TTC549 (cell line): ENCODE results near the gene ESRRB.

Experiments used
- FAIRE-seq: peaks from 2 replicates; lab custom pipeline; 2012; peaks lifted over from hg19 to GRCh38; lab: Jason Lieb, UNC

Gene ESRRB

GRCh38 chr14:76352639-76353281 lies 23.2 kb upstream of the ESRRB start:
- FAIRE-seq, result no peak

- no peak for FAIRE-seq
Observed at GRCh38 chr14:76354310-76354709, 21.6 kb upstream of the ESRRB start.

DNA sequence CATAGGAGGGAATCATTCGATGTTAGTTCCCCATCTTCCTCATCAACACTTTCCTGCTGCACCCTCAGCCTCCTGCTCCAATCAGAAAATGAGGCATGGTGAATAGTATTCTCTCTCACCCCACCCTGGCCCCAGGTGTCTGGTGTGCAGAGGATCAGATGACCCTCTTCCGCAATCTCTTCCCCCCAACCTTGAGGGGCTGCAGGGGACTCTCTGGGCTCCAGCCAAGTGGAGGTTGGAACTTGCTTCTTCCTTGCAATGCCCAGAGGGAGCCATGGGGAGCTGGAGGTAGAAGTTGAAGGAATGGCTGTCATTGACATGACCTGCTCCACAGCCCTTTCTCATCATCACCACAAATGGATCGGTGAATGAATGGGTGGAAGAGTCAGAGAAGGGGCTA lies 20.2 kb upstream of the ESRRB start:
- FAIRE-seq, result no peak

DNA sequence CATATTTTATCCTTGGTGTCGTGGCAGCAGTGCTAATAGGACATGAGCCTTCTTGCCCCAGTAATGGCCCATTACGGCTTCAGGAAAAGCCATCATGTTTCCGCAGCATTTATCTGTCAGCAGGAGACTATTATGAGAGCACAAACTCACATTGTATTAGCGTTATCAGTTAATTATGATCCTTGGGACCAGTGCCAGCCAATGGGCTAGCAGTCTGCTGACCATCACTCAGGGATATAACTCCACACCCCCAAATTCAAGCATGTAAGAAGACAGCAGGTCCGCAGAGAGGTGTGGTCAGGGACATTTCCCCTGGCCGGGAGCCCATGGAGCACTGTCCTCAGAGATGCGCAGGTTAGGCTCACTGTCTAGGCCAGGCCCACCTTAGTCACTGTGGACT lies 4.9 kb upstream of the ESRRB start:
- no peak for FAIRE-seq

DNA sequence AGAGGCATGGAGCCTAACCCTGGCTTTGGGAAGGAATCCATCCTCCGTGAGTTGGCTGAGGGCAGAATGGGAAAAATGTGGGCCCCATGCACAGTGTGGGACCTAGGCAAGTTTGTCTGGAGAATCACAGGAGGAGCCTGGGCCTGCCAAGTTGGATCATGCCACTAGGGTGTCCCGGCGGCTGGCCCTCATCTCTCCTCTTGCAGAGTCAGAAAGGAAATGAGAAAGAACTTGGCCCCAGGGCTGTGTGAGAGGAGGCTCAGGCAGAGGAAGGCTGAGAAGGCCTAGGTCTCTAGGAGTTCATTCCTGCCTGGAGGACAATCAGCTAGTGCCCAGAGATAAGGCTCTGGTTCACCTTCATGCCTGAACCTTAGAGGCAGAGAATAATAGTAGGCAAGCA lies 2.5 kb upstream of the ESRRB start:
- FAIRE-seq, result no peak

DNA sequence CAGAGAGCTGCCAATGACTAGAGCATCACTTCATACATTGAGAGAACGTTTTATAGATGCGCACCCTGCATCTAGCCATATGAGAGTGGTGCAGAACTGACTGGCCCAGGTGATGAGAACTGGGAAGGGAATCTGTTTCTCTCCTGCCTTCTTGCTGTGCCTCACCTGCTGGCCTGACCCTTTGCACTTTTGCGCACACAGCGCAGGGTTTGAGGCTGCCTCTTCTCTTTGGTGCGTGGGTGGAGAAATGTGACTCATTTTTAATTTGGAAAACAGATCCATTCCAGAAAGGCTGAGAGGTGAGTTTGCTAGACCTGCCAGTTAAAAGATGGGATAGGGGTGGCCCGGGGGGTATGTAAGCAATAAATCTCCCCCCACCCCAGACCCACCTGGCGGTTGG lies 453 bp upstream of the ESRRB start:
- no peak for FAIRE-seq

GRCh38 chr14:76376409-76376877 lies 506 bp downstream of the ESRRB start:
- FAIRE-seq, result no peak

GRCh38 chr14:76376878-76377734 lies 1.2 kb downstream of the ESRRB start:
- no peak for FAIRE-seq

- no peak for FAIRE-seq
Observed at GRCh38 chr14:76377735-76378074, 1.8 kb downstream of the ESRRB start.

GRCh38 chr14:76380991-76381390 lies 5.1 kb downstream of the ESRRB start:
- FAIRE-seq, result no peak

- FAIRE-seq, result no peak
Observed at GRCh38 chr14:76381817-76382494, 6.0 kb downstream of the ESRRB start.

- no peak for FAIRE-seq
Observed at GRCh38 chr14:76382495-76382832, 6.5 kb downstream of the ESRRB start.

DNA sequence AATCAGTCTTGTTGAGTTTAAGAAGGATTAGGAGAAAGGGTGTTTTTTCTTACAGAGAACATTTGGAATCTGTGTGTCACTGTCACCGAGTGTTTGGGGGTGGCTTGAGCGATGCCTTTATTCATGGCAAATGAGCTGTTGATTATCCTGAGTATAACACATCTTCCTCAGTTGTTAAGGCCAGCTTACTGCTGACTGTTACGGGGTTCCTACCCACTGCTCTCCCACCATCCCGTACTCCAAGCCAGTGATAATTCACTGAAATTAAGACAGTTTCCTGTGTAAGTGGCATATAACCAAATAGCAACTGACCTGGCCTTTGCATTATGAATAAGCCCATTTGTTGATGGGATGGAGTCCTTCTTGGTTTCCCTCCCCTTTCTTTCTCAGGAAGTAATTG lies 9.5 kb downstream of the ESRRB start:
- FAIRE-seq, result no peak

GRCh38 chr14:76386944-76387782 lies 11.2 kb downstream of the ESRRB start:
- no peak for FAIRE-seq

DNA sequence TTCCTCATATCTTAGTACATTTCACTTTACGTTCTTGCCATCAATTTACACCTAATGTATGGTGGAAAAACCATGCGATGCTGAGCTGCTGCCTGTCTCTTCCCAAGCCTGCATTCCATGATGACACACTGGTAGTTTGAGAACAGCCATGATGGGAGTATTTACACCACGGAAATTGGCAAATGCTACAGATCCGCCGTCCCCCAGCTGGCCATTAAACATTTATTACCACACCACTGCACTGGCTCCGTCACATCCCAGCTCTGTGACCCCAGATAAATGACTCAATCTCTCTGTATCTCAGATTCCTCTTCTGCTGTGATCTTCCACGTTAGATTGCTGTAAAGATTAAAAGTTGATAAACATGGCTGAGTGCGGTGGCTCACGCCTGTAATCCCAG lies 13.9 kb downstream of the ESRRB start:
- no peak for FAIRE-seq

DNA sequence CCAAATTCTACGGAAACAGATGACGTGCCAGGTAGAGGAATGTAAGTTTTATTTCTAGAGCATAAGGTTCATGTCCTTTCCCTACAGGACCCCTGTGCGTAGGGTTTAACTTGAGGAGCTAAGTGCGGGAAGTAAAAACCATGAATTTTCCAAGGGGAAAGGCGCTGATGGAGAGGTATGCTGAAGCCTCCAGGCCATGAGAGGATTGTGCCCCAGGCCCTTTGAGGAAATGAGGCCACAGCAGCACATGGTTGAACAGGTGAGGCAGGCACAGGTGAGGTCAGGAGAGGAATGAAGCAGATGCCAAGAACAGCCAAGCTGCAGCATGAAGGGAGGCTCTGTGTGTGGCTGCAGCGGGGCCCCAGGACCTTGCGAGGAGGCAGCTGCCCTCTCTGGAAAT lies 14.7 kb downstream of the ESRRB start:
- FAIRE-seq, result no peak

DNA sequence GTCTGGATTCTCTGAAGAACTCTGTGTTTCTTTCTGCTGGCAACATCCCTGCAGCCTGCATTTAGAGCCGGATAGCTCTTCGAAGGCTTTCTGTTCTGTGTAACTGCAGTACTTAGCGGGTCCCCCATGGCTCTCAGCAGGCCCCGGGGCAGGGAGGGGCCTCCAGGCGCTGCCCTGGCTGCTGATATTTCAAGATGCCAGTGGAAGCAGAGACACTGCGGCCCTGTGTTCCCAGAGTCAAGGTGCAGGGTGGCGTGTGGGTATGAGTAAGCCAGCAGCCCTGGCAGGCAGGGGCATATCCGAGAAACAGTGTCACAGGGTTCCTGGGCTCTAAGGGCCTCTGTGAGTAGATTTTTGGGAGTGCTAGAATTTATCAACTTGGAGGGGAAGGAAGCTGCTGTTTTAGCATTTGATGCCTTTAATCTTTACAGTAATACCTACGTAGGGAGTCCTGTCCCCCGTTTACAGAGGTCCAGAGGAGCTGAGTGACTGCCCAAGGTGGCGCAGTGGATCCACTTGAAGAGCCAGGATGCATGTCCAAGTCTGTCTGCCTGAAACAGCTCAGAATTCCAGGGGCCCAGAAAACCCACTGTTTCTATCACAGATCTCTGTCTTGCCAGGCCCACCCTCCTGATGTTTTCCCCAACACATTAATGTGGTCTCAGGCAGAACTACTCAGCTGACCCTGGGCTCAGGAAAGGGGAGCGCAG lies 16.2 kb downstream of the ESRRB start:
- FAIRE-seq, result no peak

GRCh38 chr14:76394569-76394968 lies 18.6 kb downstream of the ESRRB start:
- no peak for FAIRE-seq

- no peak for FAIRE-seq
Observed at GRCh38 chr14:76395161-76395560, 19.2 kb downstream of the ESRRB start.

GRCh38 chr14:76396714-76397187 lies 20.8 kb downstream of the ESRRB start:
- no peak for FAIRE-seq

GRCh38 chr14:76405627-76406026 lies 29.7 kb downstream of the ESRRB start:
- no peak for FAIRE-seq
